Stimulated activated naive CD8-positive, alpha-beta T cell treated with anti-CD3 and anti-CD28 coated beads, Interleukin-15, Interleukin-2, amounts not matched to agents 100 ng/mL and 50 ng/mL, for 24 hours (primary cell): Measurements from ENCODE around the gene HCN2.
A peak's percentile ranks its signal among the peaks of the same experiment; 100 is the strongest.

ENCODE experiments used
- H3K27ac Mint-ChIP-seq: one replicate; pipeline ENCODE4 v1.8.0; 2021; ENCODE audit warnings: mild to moderate bottlenecking, mixed read lengths
- H3K27me3 Mint-ChIP-seq: one replicate; pipeline ENCODE4 v1.8.0; 2021; ENCODE audit warnings: mixed read lengths
- H3K36me3 Mint-ChIP-seq: one replicate; pipeline ENCODE4 v1.8.0; 2021; ENCODE audit warnings: low read depth, mixed read lengths
- H3K4me1 Mint-ChIP-seq: one replicate; pipeline ENCODE4 v1.8.0; 2021; ENCODE audit warnings: low read depth, mixed read lengths
- H3K4me3 Mint-ChIP-seq: one replicate; pipeline ENCODE4 v1.8.0; 2021; ENCODE audit warnings: mild to moderate bottlenecking, mixed read lengths
- H3K9me3 Mint-ChIP-seq: one replicate; pipeline ENCODE4 v1.8.0; 2021; ENCODE audit warnings: mixed read lengths

HCN2 gene

DNA sequence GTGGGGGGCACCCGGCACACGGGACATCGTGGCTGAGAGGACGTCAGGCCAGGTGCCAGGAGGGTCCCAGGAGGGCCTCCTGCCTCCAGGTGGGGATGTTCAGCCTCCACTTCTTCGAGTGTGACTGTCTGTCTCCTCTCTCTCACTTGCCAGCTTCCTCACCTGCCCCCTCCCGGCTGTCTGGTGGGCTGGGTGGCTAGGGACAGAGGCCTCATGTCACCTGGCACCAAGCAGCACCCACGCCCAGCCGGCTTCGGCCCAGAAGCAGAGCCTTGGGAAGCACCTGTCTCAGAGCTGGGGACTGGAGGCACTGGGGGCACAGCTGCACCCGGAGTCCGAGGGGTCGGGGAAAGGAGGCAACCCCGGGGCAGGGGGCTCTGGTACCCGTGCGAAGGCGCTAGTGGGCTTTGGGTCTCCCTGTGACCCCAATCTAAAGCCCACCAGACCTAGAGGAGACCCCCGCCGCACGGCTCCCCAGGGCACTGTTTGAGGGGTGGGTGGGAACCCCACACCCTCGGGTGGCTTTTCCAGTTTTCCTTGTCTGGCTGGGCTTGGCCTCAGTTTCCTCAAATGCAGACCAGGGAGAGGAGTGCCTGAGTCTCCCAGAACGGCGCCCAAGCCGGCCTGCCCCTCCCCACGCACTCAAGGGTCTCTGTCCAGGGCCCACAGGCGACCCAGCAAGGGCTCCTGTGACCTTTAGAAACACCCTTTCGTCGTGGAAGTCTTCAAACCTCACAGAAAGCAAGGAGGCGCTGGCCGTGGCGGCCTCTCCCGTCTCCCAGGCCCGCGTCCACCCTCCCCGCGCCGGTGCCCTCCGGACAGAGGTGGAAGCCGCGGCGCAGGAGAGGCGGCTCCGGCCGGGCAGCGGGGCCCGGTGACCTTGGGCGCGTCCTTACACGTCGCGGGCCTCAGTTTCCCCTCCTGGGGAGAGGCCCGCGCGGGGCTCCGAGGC, 664 bp upstream of the HCN2 start:
- H3K4me3 Mint-ChIP-seq, result no peak overlapping the region
- no peaks in the 10 kb centered on the region for H3K36me3 Mint-ChIP-seq
- H3K9me3 Mint-ChIP-seq, result no peaks in the 10 kb centered on the region
- no peak overlapping the region for H3K27ac Mint-ChIP-seq
- peaks cover 17% of the 10 kb centered on the region for H3K27me3 Mint-ChIP-seq
- peaks cover under 1% of the 10 kb centered on the region for H3K4me1 Mint-ChIP-seq

DNA sequence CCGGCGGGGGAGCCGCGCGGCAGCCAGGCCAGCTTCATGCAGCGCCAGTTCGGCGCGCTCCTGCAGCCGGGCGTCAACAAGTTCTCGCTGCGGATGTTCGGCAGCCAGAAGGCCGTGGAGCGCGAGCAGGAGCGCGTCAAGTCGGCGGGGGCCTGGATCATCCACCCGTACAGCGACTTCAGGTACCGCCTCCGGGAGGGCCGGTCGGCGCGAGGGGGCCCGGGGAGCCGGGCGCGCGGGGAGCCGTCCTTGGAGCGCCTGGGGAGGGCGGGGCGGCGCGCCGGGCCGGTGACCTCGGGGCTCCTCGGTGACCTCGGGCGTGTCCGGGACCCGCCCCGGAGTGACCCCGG, 690 bp downstream of the HCN2 start:
- peaks cover 17% of the 10 kb centered on the region for H3K27me3 Mint-ChIP-seq
- H3K4me1 Mint-ChIP-seq, result no peaks in the 10 kb centered on the region
- H3K9me3 Mint-ChIP-seq, result no peaks in the 10 kb centered on the region
- H3K27ac Mint-ChIP-seq, result no peak overlapping the region
- no peaks in the 10 kb centered on the region for H3K36me3 Mint-ChIP-seq
- no peak overlapping the region for H3K4me3 Mint-ChIP-seq

DNA sequence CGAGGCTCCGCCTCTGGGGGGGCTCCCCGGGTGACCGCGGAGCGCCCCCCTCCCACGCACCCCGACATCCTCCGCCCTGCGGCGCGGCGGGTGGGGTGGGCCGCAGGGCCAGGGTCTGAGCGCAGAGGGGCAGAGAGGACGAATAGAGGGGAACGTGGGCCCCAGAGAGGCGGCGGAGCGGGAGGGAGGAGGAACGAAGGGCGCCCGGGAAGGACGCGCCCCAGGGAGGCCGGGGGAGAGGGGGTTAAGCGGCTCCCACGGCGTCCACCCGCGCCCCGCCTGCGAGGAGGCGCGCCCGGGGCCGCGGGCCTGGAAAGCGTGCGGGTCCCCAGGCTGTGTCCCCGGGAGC, 1.0 kb downstream of the HCN2 start:
- Mint-ChIP-seq H3K27me3 (peaks cover 17% of the 10 kb centered on the region), H3K4me1 (no peaks in the 10 kb centered on the region), H3K9me3 (no peaks in the 10 kb centered on the region), H3K4me3 (no peak overlapping the region), H3K27ac (no peak overlapping the region), H3K36me3 (no peaks in the 10 kb centered on the region)

DNA sequence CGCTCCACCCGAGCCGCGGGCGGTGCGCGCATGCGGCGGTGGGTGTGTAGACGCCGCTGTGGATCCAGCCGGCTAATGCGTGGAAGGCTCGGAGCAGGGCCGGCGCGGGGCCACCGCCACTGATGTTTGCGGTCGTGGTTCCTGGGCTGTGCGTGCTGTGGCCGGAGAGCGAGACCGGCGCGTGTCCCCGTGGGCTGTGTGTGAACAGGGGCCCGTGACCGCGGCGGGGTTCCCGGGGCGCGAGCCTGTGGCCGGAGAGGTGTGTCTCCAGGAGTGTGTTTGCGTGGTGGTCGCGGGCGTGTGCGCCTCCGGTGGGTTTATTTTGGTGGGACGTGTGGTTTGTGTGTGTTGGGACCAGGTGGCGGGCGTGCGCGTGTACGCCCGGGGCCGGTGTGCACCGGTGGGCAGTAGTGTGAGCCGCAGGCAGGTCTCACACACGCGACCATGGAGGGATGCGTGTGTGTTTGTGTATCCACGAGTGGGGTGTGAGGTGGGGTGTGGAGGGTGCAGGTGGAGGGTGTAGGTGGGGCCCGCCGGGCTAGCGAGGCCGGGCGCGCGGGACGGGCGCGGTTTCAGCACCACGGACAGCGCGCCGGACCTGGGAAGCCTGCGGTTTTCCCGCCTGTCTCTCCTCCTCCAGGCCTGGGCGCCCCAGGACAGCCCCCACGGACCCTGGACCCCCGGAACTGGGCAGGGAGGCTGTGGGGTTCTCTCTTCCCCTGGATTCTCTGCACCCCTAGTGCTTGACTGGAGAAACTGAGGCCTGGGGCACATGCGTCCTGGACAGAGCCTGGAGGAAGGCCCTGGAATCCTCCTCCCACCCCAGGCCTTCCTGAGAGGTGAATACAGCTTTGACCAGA, 1.6 kb downstream of the HCN2 start:
- H3K4me3 Mint-ChIP-seq, result peak overlapping the region; percentile 41

DNA sequence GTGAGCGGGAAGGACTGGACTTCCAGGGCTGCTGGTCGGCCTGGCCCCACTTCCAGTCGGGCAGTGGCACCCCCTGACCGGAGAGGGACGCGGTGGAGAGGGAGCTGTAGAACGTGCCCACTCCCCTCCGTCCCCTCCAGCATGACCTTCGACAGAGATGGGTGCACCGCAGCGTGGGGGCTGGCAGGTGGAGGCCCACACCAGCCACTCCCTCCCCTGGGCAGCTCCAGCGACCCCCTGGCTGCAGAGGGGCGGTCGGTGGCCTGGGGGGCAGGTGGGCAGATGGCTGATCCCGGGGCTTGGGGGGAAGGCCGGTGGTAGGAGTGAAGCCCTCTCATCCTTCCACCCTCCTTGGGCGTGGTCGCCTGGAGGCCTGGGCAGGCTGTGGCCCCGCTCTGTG, 2.4 kb downstream of the HCN2 start:
- H3K27me3 Mint-ChIP-seq, result peaks cover 17% of the 10 kb centered on the region
- H3K9me3 Mint-ChIP-seq, result no peaks in the 10 kb centered on the region

More for the DNA sequence above, 1.6 kb downstream of the HCN2 start:
- no peaks in the 10 kb centered on the region for H3K36me3 Mint-ChIP-seq
- no peaks in the 10 kb centered on the region for H3K4me1 Mint-ChIP-seq
- peaks cover 17% of the 10 kb centered on the region for H3K27me3 Mint-ChIP-seq
- no peak overlapping the region for H3K27ac Mint-ChIP-seq
- H3K9me3 Mint-ChIP-seq, result no peaks in the 10 kb centered on the region

DNA sequence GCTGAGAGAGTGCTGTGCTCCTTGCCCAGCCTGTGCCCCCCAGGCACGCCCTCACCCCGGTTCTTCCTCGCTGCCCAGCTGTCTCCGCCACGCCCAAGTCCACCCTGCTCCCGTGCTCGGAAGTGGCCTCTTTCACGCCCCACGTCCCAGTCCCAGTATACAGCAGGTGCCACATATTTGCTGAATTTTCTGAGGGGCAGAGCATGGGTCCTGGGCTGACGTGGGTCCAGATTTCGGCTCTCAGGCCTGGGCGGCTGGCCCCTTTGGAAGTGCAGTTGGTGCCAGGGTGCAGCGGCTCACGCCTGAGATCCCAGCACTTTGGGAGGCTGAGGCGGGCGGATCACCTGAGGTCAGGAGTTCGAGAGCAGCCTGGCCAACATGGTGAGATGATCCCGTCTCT, 3.4 kb downstream of the HCN2 start:
- Mint-ChIP-seq H3K4me3 (no peak overlapping the region), H3K27ac (no peak overlapping the region), H3K9me3 (no peaks in the 10 kb centered on the region), H3K27me3 (peaks cover 15% of the 10 kb centered on the region), H3K4me1 (no peaks in the 10 kb centered on the region), H3K36me3 (no peaks in the 10 kb centered on the region)

More for the DNA sequence above, 2.4 kb downstream of the HCN2 start:
- Mint-ChIP-seq H3K4me3 (no peak overlapping the region), H3K4me1 (no peaks in the 10 kb centered on the region), H3K36me3 (no peaks in the 10 kb centered on the region), H3K27ac (no peak overlapping the region)

DNA sequence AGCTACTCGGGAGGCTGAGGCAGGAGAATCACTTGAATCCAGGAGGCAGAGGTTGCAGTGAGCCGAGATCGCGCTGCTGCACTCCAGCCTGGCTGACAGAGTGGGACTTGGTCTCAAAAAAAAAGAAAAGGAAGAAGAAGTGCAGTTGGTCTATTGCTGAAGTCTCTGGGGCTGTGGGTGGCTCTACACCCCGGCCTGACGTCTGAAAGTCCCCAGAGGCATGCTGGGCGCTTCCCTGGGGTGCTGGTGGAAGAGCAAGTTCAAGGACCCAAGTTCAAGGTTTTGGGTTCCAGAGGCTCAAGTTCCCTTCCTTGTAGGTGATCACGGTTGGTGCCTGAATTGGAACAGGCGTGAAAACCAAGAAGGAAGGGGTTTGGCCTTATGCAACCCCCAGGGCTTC, 3.8 kb downstream of the HCN2 start:
- H3K9me3 Mint-ChIP-seq, result no peaks in the 10 kb centered on the region
- no peaks in the 10 kb centered on the region for H3K4me1 Mint-ChIP-seq
- H3K36me3 Mint-ChIP-seq, result no peaks in the 10 kb centered on the region
- peaks cover 14% of the 10 kb centered on the region for H3K27me3 Mint-ChIP-seq
- no peak overlapping the region for H3K4me3 Mint-ChIP-seq
- H3K27ac Mint-ChIP-seq, result no peak overlapping the region

DNA sequence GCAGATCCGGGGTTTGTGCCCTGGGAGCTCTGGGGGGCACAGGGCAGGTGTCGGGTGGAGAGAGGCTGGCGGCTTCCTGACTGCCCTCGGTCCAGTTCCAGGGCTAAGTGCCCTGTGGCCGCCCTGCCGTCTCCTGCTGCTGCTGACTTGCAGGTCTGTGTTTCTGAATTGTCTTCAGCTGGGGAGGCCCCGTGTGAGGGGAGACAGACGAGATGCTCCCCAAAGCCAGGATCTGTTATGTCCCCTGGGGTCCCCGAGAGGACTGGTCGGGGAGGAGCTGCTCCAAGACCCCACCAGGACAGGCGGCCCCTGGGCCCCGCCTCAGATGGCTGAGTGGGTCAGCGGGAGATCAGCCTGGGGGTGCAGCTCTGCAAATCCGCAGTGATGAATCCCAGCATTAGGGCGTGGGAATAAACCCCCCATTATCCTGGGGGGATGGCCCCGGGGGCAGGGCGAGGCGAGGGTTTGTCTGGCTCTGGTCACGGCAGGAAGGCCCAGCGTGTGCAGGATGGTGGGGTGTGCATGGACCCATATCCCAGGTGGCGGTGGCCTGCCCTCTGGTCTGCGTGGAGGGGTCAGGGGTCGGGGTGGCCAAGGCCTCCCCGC, 4.7 kb downstream of the HCN2 start:
- Mint-ChIP-seq H3K9me3 (no peaks in the 10 kb centered on the region), H3K36me3 (no peaks in the 10 kb centered on the region), H3K4me1 (no peaks in the 10 kb centered on the region), H3K27me3 (peaks cover 14% of the 10 kb centered on the region), H3K4me3 (no peak overlapping the region), H3K27ac (no peak overlapping the region)

DNA sequence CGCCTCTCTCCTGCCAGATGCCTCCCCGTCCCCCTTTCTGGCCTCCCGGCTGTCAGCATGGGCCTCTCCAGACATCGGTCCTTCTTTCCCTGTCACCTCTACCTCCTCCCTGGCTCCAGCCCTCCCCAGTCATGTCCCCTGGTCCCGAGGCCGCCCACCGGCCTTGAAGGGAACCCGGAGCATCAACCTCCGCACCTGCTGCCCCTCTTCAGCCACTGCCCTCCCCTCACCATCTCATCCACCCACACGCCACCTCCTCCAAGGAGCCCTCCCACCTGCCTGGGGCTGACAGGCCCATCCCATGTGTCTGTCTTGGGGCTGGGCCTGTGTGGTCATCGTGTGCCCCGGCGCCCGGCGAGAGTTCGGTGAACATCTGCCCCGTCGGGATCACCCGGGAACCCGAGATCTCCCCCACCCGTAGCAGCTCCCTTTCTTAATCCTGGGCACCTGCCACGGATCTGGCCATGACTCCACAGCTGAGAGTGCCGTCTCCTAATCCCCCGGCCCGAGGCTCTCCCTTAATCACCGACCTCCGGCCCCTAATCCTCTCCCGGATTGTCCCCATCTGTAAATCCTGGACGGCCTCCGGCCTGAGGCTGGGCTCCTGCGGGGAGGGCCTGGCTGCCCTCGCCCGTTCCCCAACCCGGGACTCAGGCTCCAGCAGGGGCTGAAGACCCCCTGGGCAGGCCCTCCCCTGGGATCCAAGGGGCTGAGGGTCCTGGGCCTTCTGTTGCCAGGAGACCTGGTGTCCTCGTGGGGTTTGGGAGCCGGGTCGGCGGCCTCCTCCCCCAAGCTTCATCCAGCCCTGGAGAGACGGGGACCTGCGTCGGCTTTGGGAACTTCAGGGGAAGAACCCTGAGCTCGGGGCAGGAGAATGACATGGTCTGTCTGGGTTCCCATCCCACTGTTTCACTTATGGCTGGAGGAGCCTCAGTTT, 5.9 kb downstream of the HCN2 start:
- Mint-ChIP-seq H3K9me3 (no peaks in the 10 kb centered on the region), H3K4me3 (no peak overlapping the region), H3K36me3 (no peaks in the 10 kb centered on the region), H3K27ac (no peak overlapping the region), H3K4me1 (no peaks in the 10 kb centered on the region), H3K27me3 (peaks cover 14% of the 10 kb centered on the region)

DNA sequence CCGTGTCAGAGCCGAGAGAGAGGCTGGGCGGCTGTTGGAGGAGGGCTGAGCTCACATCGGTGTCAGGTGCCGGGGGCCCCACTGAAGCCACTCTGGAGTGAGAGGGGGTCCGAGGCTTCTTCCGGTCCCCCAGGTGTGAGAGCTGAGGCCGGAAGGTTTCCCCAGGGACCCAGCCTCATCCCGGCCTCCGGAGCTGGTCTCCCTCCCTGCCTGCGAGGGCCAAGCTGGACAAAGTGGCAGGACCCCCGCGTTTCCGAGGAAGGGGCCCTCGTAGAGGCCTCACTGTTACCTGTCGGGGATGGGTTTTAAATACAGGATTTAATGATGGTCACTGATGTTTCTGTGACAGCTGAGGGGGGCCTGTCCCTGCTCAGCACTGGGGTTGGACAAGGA, 6.6 kb downstream of the HCN2 start:
- Mint-ChIP-seq H3K9me3 (no peaks in the 10 kb centered on the region), H3K4me3 (no peak overlapping the region), H3K27ac (no peak overlapping the region), H3K4me1 (no peaks in the 10 kb centered on the region), H3K36me3 (no peaks in the 10 kb centered on the region), H3K27me3 (peaks cover 11% of the 10 kb centered on the region)

DNA sequence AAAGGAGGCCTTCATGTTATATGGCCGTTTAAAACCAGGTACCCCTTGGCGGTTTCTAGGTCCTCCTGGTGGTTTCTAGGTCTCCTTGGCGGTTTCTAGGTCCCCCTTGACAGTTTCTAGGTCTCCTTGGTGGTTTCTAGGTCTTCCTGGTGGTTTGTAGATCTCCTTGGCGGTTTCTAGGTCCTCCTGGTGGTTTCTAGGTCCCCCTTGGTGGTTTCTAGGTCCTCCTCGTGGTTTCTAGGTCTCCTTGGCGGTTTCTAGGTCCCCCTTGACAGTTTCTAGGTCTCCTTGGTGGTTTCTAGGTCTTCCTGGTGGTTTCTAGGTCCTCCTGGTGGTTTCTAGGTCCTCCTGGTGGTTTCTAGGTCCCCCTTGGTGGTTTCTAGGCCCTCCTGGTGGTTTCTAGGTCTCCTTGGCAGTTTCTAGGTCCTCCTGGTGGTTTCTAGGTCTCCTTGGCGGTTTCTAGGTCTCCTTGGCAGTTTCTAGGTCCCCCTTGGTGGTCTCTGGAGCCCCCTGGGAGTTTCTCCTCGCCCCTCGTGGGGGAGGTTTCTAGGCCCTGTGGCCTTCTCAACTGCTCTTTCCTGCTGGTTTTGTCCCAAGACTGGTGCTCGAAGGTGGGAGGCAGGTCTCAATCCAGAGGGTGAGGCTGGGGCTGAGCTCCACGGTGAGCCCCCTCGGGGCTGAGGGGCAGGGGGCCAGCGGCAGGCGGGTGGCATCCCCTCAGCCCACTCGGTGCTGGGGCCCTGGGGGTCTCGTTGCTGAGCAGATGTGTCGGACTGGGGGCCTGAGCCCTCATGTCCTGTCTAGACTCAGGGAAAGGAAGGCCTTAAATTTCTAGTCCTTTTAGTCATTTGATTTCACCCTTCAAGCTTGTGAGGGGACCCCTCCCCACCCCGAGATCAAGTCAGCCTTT, 8.0 kb downstream of the HCN2 start:
- Mint-ChIP-seq H3K4me1 (no peaks in the 10 kb centered on the region), H3K4me3 (no peak overlapping the region), H3K36me3 (no peaks in the 10 kb centered on the region), H3K27me3 (peaks cover 10% of the 10 kb centered on the region), H3K27ac (no peak overlapping the region), H3K9me3 (no peaks in the 10 kb centered on the region)

DNA sequence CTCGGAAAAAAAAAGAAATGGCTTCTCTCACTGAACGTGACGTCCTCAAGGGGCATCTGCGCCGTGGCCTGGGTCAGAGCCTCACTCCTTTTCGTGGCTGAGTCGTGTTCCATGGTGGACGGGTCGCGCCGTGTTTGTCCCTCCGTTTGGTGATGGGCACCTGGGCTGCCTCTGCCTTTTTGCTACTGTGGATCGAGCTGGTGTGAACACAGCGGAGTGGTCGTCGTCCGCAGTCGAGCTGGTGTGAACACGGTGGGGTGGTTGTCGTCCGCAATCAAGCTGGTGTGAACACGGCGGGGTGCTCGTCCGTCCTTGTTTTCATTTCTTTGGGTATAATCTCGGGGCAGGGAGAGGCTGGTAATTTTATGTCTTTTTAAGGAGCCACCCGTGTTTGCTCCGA, 11.6 kb downstream of the HCN2 start:
- H3K36me3 Mint-ChIP-seq, result no peaks in the 10 kb centered on the region
- no peak overlapping the region for H3K4me3 Mint-ChIP-seq
- H3K27me3 Mint-ChIP-seq, result no peaks in the 10 kb centered on the region
- H3K9me3 Mint-ChIP-seq, result no peaks in the 10 kb centered on the region
- no peak overlapping the region for H3K27ac Mint-ChIP-seq
- no peaks in the 10 kb centered on the region for H3K4me1 Mint-ChIP-seq

DNA sequence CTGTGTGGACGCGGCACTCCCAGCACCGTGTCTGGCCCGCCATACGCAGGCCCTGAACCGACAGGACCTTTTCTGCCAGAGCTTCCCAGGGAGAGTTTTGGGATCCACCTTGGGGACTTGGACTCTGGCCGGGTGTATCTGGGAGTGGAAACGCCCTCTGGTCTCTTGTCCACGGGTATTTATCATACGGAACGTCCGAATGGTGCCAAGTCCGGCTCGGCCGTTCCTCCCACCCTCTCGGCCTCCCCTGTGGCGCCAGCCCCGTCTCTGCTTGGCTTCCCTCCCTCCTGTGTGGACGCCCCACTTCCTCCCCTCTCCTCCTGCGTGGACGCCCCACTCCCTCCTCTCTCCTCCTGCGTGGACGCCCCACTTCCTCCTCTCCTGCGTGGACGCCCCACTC, 12.1 kb downstream of the HCN2 start:
- H3K27ac Mint-ChIP-seq, result no peak overlapping the region
- no peaks in the 10 kb centered on the region for H3K4me1 Mint-ChIP-seq
- H3K9me3 Mint-ChIP-seq, result no peaks in the 10 kb centered on the region
- no peaks in the 10 kb centered on the region for H3K27me3 Mint-ChIP-seq
- H3K36me3 Mint-ChIP-seq, result no peaks in the 10 kb centered on the region
- no peak overlapping the region for H3K4me3 Mint-ChIP-seq
